A549 (cell line): ENCODE measurements around the gene TCERG1L. TPM values are rescaled to one million over a fixed set of nuclear protein-coding genes. Genes with fewer than 3 reads are reported as not detected.

Experiments used
- ATAC-seq, 2 experiments: fragments of 200-7000 bp in 1 of 2; fragments of >200 bp in 1 of 2; cut with Nextera tagmentation in 1 of 2; cut with Tn5 transposase in 1 of 2; 3 replicates each; pipeline versions ENCODE4 v1.8.0 to v1.9.1; 2018 to 2020; ENCODE audit warnings: mild to moderate bottlenecking in 1 of 2, moderate library complexity in 1 of 2
- CTCF ChIA-PET: fragments of 300-600 bp; sonication (Branson Sonifier 250); formaldehyde crosslinking; extraction: SDS; loops from one replicate; lab custom pipeline; 2021; ENCODE audit warnings: antibody characterized with exemption, inconsistent platforms; lab: Yijun Ruan, JAX
- POLR2A ChIA-PET: fragments of 350-600 bp; formaldehyde crosslinking; extraction: SDS; loops from one replicate; lab custom pipeline; 2021; ENCODE audit warnings: antibody characterized with exemption, inconsistent platforms; lab: Yijun Ruan, JAX
- DNase-seq, 2 experiments: peaks; one replicate each; pipeline versions ENCODE4 v3.0.0 to v3.0.0-alpha.2; 2011 to 2016; ENCODE audit warnings: low read depth in 1 of 2, low spot score in 1 of 2
- FAIRE-seq: peaks from 2 replicates; lab custom pipeline; 2011; peaks lifted over from hg19 to GRCh38; lab: Jason Lieb, UNC
- H3K27ac ChIP-seq, 2 experiments: fragments of >200 bp; sonication (Bioruptor Twin); formaldehyde crosslinking; 3 replicates each; pipeline ENCODE4 v1.5.1; 2016 to 2017
- H3K4me1 ChIP-seq: fragments of >200 bp; sonication (Bioruptor Twin); formaldehyde crosslinking; 3 replicates; pipeline ENCODE4 v1.6.1; 2016
- H3K4me2 ChIP-seq: fragments of >200 bp; sonication (Bioruptor Twin); formaldehyde crosslinking; 3 replicates; pipeline ENCODE4 v1.6.1; 2016
- H3K4me3 ChIP-seq: fragments of >200 bp; sonication (Bioruptor Twin); formaldehyde crosslinking; 3 replicates; pipeline ENCODE4 v1.5.1; 2016
- H3K9me3 ChIP-seq: fragments of >200 bp; sonication (Bioruptor Twin); formaldehyde crosslinking; 3 replicates; pipeline ENCODE4 v1.6.1; 2016
- CBX2 ChIP-seq: fragments of 200-600 bp; sonication (generic); IDR thresholded peaks from 2 replicates; pipeline ENCODE4 v1.6.1; 2016; ENCODE audit warnings: low read depth, mild to moderate bottlenecking, borderline replicate concordance
- CBX8 ChIP-seq: fragments of 200-600 bp; sonication (generic); IDR thresholded peaks from 2 replicates; pipeline ENCODE4 v1.6.1; 2016
- CEBPB ChIP-seq, 2 experiments: fragments of >200 bp in 1 of 2; sonication (Bioruptor Twin) in 1 of 2; formaldehyde crosslinking in 1 of 2; IDR thresholded peaks; 2 replicates each; pipeline ENCODE4 v1.6.1; 2012 to 2016
- EP300 ChIP-seq, 2 experiments: fragments of >200 bp; sonication (Bioruptor Twin); formaldehyde crosslinking; IDR thresholded peaks; 2 replicates in 1 of 2; 3 replicates in 1 of 2; pipeline ENCODE4 v1.6.1; 2016 to 2017
- FOSB ChIP-seq: fragments of 250-450 bp; sonication (Bioruptor Pico); IDR thresholded peaks from 2 replicates; pipeline ENCODE4 v1.5.0; 2020; ENCODE audit warnings: mild to moderate bottlenecking, moderate library complexity
- FOXS1 ChIP-seq: fragments of 250-450 bp; sonication (Bioruptor Pico); IDR thresholded peaks from 2 replicates; pipeline ENCODE4 v1.5.0; 2020; ENCODE audit warnings: mild to moderate bottlenecking, moderate library complexity
- GATA3 ChIP-seq: IDR thresholded peaks from 2 replicates; pipeline ENCODE4 v1.6.1; 2012; ENCODE audit warnings: borderline replicate concordance
- HDAC2 ChIP-seq: fragments of 200-600 bp; sonication (generic); IDR thresholded peaks from 2 replicates; pipeline ENCODE4 v1.6.1; 2016
- HEYL ChIP-seq: fragments of 250-450 bp; sonication (Bioruptor Pico); IDR thresholded peaks from 2 replicates; pipeline ENCODE4 v1.8.0; 2021; ENCODE audit warnings: mild to moderate bottlenecking, moderate library complexity
- HMGXB4 ChIP-seq: fragments of 250-450 bp; sonication (Bioruptor Pico); IDR thresholded peaks from 2 replicates; pipeline ENCODE4 v1.5.0; 2021; ENCODE audit warnings: mild to moderate bottlenecking, moderate library complexity, borderline replicate concordance
- HOXB5 ChIP-seq: fragments of 250-450 bp; sonication (Bioruptor Pico); IDR thresholded peaks from 2 replicates; pipeline ENCODE4 v1.5.0; 2020; ENCODE audit warnings: mild to moderate bottlenecking, moderate library complexity
- KDM1A ChIP-seq: fragments of 200-600 bp; sonication (generic); IDR thresholded peaks from 2 replicates; pipeline ENCODE4 v1.6.1; 2016; ENCODE audit warnings: low read depth, mild to moderate bottlenecking
- MYC ChIP-seq: IDR thresholded peaks from 2 replicates; pipeline ENCODE4 v1.6.1; 2012; ENCODE audit warnings: mild to moderate bottlenecking, inconsistent platforms, low read length, improper control_type of control experiment, borderline replicate concordance
- NPAS2 ChIP-seq: fragments of 250-450 bp; sonication (Bioruptor Pico); IDR thresholded peaks from 2 replicates; pipeline ENCODE4 v1.8.0; 2022; ENCODE audit warnings: mild to moderate bottlenecking, moderate library complexity, borderline replicate concordance
- PHF8 ChIP-seq: fragments of 200-600 bp; sonication (generic); IDR thresholded peaks from 2 replicates; pipeline ENCODE4 v1.6.1; 2016; ENCODE audit warnings: low read depth, mild to moderate bottlenecking, antibody characterized with exemption, moderate library complexity, borderline replicate concordance
- POLR2A ChIP-seq: IDR thresholded peaks from 2 replicates; pipeline ENCODE4 v1.6.1; 2012; ENCODE audit warnings: mild to moderate bottlenecking, low read length
- POLR2AphosphoS2 ChIP-seq: conservative IDR thresholded peaks from 2 replicates; pipeline ENCODE4 v1.6.1; 2012; ENCODE audit warnings: low read length, improper control_type of control experiment, inconsistent platforms
- RAD21 ChIP-seq, 2 experiments: fragments of >200 bp in 1 of 2; sonication (Bioruptor Twin) in 1 of 2; formaldehyde crosslinking in 1 of 2; IDR thresholded peaks in 1 of 2; conservative IDR thresholded peaks in 1 of 2; 2 replicates in 1 of 2; 3 replicates in 1 of 2; pipeline ENCODE4 v1.6.1; 2012 to 2018; ENCODE audit warnings: inconsistent platforms in 1 of 2
- SMC3 ChIP-seq: fragments of >200 bp; sonication (Bioruptor Twin); formaldehyde crosslinking; IDR thresholded peaks from 3 replicates; pipeline ENCODE4 v1.6.1; 2018; ENCODE audit warnings: inconsistent platforms
- SREBF2 ChIP-seq: fragments of 450-650 bp; IDR thresholded peaks from 2 replicates; pipeline ENCODE4 v1.6.1; 2014; ENCODE audit warnings: mild to moderate bottlenecking, moderate library complexity
- ZC3H11A ChIP-seq: fragments of 450-650 bp; IDR thresholded peaks from 2 replicates; pipeline ENCODE4 v1.6.1; 2014; ENCODE audit warnings: antibody characterized with exemption, mild to moderate bottlenecking
- ZFP36 ChIP-seq: fragments of 450-650 bp; IDR thresholded peaks from 2 replicates; pipeline ENCODE4 v1.6.1; 2014; ENCODE audit warnings: borderline replicate concordance; ENCODE audit not compliant: partially characterized antibody
- ZNF302 ChIP-seq: fragments of 250-450 bp; sonication (Bioruptor Pico); IDR thresholded peaks from 2 replicates; pipeline ENCODE4 v1.9.0; 2021; ENCODE audit warnings: inconsistent platforms, mild to moderate bottlenecking, moderate library complexity
- WGBS: methylation state at CpG from one replicate; pipeline ENCODE4 v1.1.6; 2017; ENCODE audit errors: missing lambda C conversion rate; 5-methylcytosine and 5-hydroxymethylcytosine counted together
- polyA plus RNA-seq, 4 experiments: library from polyadenylated mRNA; depleted of rRNA in 3 of 4; stranded (reverse); fragments of >200 nt; fragmentation: RNase III in 1 of 4; extraction: RNeasy Plus Mini Kit Qiagen cat#74134 plus additional on column Dnase treatment in 1 of 4; gene quantifications; 2 replicates in 3 of 4; 3 replicates in 1 of 4; pipeline ENCODE4 v1.2.3, GENCODE V29; 2011 to 2017
- TF ChIP-seq, protein P1 (sequence below): fragments of 200-600 bp; sonication (generic); IDR thresholded peaks from 2 replicates; pipeline ENCODE4 v1.6.1; 2016; ENCODE audit warnings: antibody characterized with exemption, mild to moderate bottlenecking, moderate library complexity

TCERG1L gene
- polyA plus RNA-seq, 2 of the 4 experiments (the other 2 are of a cell fraction), result not detected

DNA sequence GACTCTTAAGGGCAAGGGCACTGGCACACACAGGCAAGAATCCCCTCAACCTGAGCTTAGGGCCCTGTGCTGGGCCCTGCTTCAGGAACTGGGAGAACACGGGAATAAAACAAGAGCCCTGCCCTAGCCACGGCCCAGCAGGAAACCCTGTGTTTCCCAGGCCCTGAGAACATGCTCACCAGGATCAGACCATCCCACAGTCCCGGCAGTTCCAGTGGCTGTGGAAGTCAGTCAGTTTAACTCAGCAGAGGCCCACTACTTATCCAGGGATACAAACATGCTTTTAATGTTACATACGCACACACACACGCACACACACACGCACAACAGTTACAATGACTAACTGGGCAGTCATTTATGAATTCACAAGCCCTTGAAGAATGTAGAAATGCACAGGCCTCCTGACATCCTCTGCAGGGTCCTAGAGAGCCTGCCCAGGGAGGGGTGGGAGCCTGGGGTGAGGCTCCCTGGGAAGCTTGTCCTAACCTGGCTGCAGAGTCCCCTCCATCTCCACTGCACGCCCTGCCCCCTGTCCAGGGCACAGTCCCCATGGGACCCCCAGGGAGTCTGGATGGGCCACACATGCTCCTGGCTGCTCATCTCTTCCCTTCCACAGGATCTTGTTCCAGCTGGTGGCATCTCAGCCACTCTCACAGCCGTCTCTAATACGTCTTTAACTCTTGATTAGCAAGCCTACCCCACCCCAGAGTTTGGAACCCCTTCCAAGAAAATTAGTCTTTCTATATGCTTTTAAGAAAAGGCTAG is 97.6 kb downstream of the TCERG1L start:
- FAIRE-seq, result no peak
- Histone ChIP-seq H3K4me1 (no peaks in the 10 kb centered on the region), H3K4me2 (no peak overlapping the region), H3K9me3 (no peaks in the 10 kb centered on the region), H3K4me3 (no peak overlapping the region)
- 31% methylated on average over 6 of the region's 9 CpGs for WGBS
- ChIA-PET POLR2A (no interaction called here), CTCF (interaction anchor here (0.7 kb wide), 1 partner anchor 321 kb away, joined by 3 read pairs; no protein-coding TSS in a partner anchor)
- TF ChIP-seq SMC3 (no peak), SREBF2 (no peak), RAD21 (conservative IDR thresholded peaks at IDR 0.05 in 1 of 2, IDR thresholded peaks at IDR 0.05 in 1 of 2) (no peak), ZC3H11A (no peak), KDM1A (no peak), GATA3 (no peak), HOXB5 (CRISPR knock-in tag) (no peak), POLR2AphosphoS2 (no peak), CBX8 (no peak), NPAS2 (CRISPR knock-in tag) (no peak), HMGXB4 (no peak)
- TF ChIP-seq, protein P1, sequence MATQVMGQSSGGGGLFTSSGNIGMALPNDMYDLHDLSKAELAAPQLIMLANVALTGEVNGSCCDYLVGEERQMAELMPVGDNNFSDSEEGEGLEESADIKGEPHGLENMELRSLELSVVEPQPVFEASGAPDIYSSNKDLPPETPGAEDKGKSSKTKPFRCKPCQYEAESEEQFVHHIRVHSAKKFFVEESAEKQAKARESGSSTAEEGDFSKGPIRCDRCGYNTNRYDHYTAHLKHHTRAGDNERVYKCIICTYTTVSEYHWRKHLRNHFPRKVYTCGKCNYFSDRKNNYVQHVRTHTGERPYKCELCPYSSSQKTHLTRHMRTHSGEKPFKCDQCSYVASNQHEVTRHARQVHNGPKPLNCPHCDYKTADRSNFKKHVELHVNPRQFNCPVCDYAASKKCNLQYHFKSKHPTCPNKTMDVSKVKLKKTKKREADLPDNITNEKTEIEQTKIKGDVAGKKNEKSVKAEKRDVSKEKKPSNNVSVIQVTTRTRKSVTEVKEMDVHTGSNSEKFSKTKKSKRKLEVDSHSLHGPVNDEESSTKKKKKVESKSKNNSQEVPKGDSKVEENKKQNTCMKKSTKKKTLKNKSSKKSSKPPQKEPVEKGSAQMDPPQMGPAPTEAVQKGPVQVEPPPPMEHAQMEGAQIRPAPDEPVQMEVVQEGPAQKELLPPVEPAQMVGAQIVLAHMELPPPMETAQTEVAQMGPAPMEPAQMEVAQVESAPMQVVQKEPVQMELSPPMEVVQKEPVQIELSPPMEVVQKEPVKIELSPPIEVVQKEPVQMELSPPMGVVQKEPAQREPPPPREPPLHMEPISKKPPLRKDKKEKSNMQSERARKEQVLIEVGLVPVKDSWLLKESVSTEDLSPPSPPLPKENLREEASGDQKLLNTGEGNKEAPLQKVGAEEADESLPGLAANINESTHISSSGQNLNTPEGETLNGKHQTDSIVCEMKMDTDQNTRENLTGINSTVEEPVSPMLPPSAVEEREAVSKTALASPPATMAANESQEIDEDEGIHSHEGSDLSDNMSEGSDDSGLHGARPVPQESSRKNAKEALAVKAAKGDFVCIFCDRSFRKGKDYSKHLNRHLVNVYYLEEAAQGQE, result no peak
- TF ChIP-seq, all 56 proteins: peak for 0
- ATAC-seq (no peak), DNase-seq (no peak)
- H3K27ac ChIP-seq, result no peak overlapping the region

DNA sequence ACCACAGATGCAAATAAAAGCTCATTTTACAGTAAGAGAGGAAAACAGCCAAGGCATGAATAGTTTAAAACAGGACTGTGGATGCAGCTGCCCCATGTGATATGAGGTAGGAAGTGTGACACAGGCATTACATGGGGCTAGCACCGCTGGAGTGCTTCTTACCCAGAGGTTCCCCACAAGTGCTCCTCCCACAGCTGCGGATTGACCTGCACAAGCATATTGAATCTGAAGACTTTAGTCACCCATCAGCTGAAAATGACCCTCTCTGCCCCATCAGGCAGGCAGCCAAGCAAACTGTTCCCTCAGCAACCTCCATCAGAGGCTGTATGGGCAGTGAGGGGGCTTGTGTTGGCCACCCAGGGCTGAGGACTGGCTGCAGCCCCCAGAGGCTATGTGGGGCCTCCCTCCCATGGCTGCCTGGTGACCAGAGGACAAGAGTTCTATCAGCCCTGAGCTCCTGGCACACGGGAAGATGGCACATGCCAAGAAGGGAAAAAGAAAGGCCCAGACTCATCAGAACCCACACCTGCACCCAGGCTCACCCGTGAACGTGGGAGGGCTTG is 98.7 kb downstream of the TCERG1L start:
- DNase-seq (no peak), ATAC-seq (no peak), FAIRE-seq (no peak)
- POLR2A ChIA-PET, result no interaction called here
- Histone ChIP-seq H3K4me2 (no peak overlapping the region), H3K4me3 (no peak overlapping the region), H3K9me3 (no peaks in the 10 kb centered on the region), H3K4me1 (no peaks in the 10 kb centered on the region), H3K27ac (no peak overlapping the region)
- CTCF ChIA-PET, result no interaction called here
- 5% methylated on average over 5 of the region's 5 CpGs for WGBS
- TF ChIP-seq CBX2 (no peak), MYC (no peak), ZNF302 (no peak), SMC3 (no peak), HEYL (CRISPR knock-in tag) (no peak), HDAC2 (no peak), PHF8 (no peak), POLR2A (no peak), FOSB (no peak), EP300 (IDR thresholded peaks at IDR 0.05) (no peak), ZFP36 (no peak), CEBPB (IDR thresholded peaks at IDR 0.05) (no peak), ZC3H11A (no peak), FOXS1 (CRISPR knock-in tag) (no peak)
